Spleen (tissue), 7 donors: Measurements from ENCODE around the gene CHKA.

Source experiments
- CTCF ChIP-seq, 11 experiments: fragments of 200-600 bp in 7 of 11; fragments of 450-650 bp in 4 of 11; sonication (generic) in 4 of 11; IDR thresholded peaks in 8 of 11; conservative IDR thresholded peaks in 3 of 11; 1 replicate in 7 of 11; 2 replicates in 4 of 11; pipeline versions ENCODE4 v1.4.0 to v1.8.0; 2016 to 2021; ENCODE audit warnings: antibody characterized with exemption in 11 of 11, inconsistent platforms in 4 of 11, mild to moderate bottlenecking in 1 of 11
- POLR2A ChIP-seq, 3 donors: fragments of 450-650 bp; IDR thresholded peaks; one replicate each; pipeline ENCODE4 v1.5.1; 2017; ENCODE audit warnings: antibody characterized with exemption in 3 of 3, mild to moderate bottlenecking in 1 of 3
- POLR2AphosphoS5 ChIP-seq, 3 donors: sonication (generic); formaldehyde crosslinking; IDR thresholded peaks; one replicate each; pipeline ENCODE4 v1.5.1; 2017; ENCODE audit warnings: antibody characterized with exemption in 3 of 3
- donor health status: DM: no; HTN: no; CAD: no; lungs with moderate emphysema.
- donor health status: DM: no; HTN: no; CAD: no.
- donor health status: DM: no; HTN: no; CAD: no.

GRCh38 chr11:68014947-68015447 is 106.2 kb downstream of the CHKA start:
- TF ChIP-seq CTCF (IDR thresholded peaks at IDR 0.05 in 8 of 11, conservative IDR thresholded peaks at IDR 0.05 in 3 of 11) (no peak), POLR2AphosphoS5 (IDR thresholded peaks at IDR 0.05) (no peak), POLR2A (IDR thresholded peaks at IDR 0.05) (no peak)
